Measurements from ENCODE around the gene OR56A5.
"Not testable (repeated sequence)": the region's sequence is repeated elsewhere in the genome, so short reads cannot be mapped to it uniquely, and the experiment has no call there.

GRCh38 chr11:5960704-5961320, 7.5 kb downstream of the OR56A5 start:
- not testable (repeated sequence) for TF ChIP-seq POLR2AphosphoS5 (IDR thresholded peaks at IDR 0.05; ENCODE audit: borderline replicate concordance, low read depth, low read length); EZH2 (IDR thresholded peaks at IDR 0.05)
